Neural progenitor cell (in vitro differentiated cells): ENCODE data around the gene S1PR2. TPM values are rescaled to one million over a fixed set of nuclear protein-coding genes. Genes with fewer than 3 reads are reported as not detected.
A peak's percentile ranks its signal among the peaks of the same experiment; 100 is the strongest.

ENCODE experiments used
- DNase-seq: peaks from one replicate; pipeline ENCODE4 v3.0.0-alpha.2; 2016; ENCODE audit warnings: low spot score
- H2AFZ ChIP-seq: fragments of 200-600 bp; sonication (generic); replicated peaks from 2 replicates; pipeline ENCODE4 v1.6.1; 2016; ENCODE audit warnings: antibody characterized with exemption
- H3F3A ChIP-seq: fragments of 200-600 bp; sonication (generic); 2 replicates; pipeline ENCODE4 v1.6.1; 2016; ENCODE audit warnings: antibody characterized with exemption, low read depth
- H3K27ac ChIP-seq: fragments of 200-600 bp; sonication (generic); 2 replicates; pipeline ENCODE4 v1.5.1; 2016; ENCODE audit warnings: mild to moderate bottlenecking
- H3K27me3 ChIP-seq: fragments of 200-600 bp; sonication (generic); 2 replicates; pipeline ENCODE4 v1.6.1; 2016; ENCODE audit warnings: mild to moderate bottlenecking, moderate library complexity
- H3K36me3 ChIP-seq: fragments of 200-600 bp; sonication (generic); 2 replicates; pipeline ENCODE4 v1.5.1; 2016
- H3K4me1 ChIP-seq: fragments of 200-600 bp; sonication (generic); 2 replicates; pipeline ENCODE4 v1.6.1; 2016; ENCODE audit warnings: mixed run types
- H3K4me2 ChIP-seq: fragments of 200-600 bp; sonication (generic); 2 replicates; pipeline ENCODE4 v1.6.1; 2016
- H3K4me3 ChIP-seq: fragments of 200-600 bp; sonication (generic); 2 replicates; pipeline ENCODE4 v1.5.1; 2016
- H3K79me2 ChIP-seq: fragments of 200-600 bp; sonication (generic); 2 replicates; pipeline ENCODE4 v1.6.1; 2016; ENCODE audit warnings: low read depth
- H3K9ac ChIP-seq: fragments of 200-600 bp; sonication (generic); 2 replicates; pipeline ENCODE4 v1.6.1; 2016
- H3K9me3 ChIP-seq: fragments of 200-600 bp; sonication (generic); 2 replicates; pipeline ENCODE4 v1.5.1; 2016; ENCODE audit warnings: low read depth
- H4K20me1 ChIP-seq: fragments of 200-600 bp; sonication (generic); 2 replicates; pipeline ENCODE4 v1.6.1; 2016; ENCODE audit warnings: low read depth
- H3K27ac Mint-ChIP-seq: 3 replicates; pipeline ENCODE4 v1.8.0; 2021; ENCODE audit warnings: mixed read lengths
- H3K27me3 Mint-ChIP-seq: 2 replicates; pipeline ENCODE4 v1.8.0; 2022; ENCODE audit warnings: low read depth, mild to moderate bottlenecking, inconsistent platforms, moderate library complexity, mixed read lengths; ENCODE audit not compliant: insufficient read depth
- H3K36me3 Mint-ChIP-seq: 3 replicates; pipeline ENCODE4 v1.8.0; 2021; ENCODE audit warnings: mixed read lengths
- H3K4me1 Mint-ChIP-seq: 3 replicates; pipeline ENCODE4 v1.8.0; 2021; ENCODE audit warnings: mixed read lengths
- H3K4me3 Mint-ChIP-seq: 3 replicates; pipeline ENCODE4 v1.8.0; 2021; ENCODE audit warnings: mild to moderate bottlenecking, moderate library complexity, mixed read lengths
- H3K9me3 Mint-ChIP-seq: 3 replicates; pipeline ENCODE4 v1.8.0; 2020; ENCODE audit warnings: mixed read lengths
- EZH2 ChIP-seq: fragments of 200-600 bp; sonication (generic); IDR thresholded peaks from 2 replicates; pipeline ENCODE4 v1.6.1; 2017; ENCODE audit warnings: antibody characterized with exemption, mild to moderate bottlenecking, moderate library complexity
- EZH2phosphoT487 ChIP-seq: fragments of 200-600 bp; sonication (generic); IDR thresholded peaks from 2 replicates; pipeline ENCODE4 v1.6.1; 2017; ENCODE audit warnings: antibody characterized with exemption
- total RNA-seq: library from RNA; depleted of rRNA; stranded (reverse); fragments of >200 nt; gene quantifications from 2 replicates; pipeline ENCODE4 v1.2.3, GENCODE V29; 2015; ENCODE audit warnings: low replicate concordance
- TF ChIP-seq, protein P1 (sequence below): fragments of 200-600 bp; sonication (generic); IDR thresholded peaks from 2 replicates; pipeline ENCODE4 v1.5.1; 2017; ENCODE audit warnings: antibody characterized with exemption, mild to moderate bottlenecking

The S1PR2 gene
- total RNA-seq, 1 donor from 2014 or later, result 8.5 TPM

DNA sequence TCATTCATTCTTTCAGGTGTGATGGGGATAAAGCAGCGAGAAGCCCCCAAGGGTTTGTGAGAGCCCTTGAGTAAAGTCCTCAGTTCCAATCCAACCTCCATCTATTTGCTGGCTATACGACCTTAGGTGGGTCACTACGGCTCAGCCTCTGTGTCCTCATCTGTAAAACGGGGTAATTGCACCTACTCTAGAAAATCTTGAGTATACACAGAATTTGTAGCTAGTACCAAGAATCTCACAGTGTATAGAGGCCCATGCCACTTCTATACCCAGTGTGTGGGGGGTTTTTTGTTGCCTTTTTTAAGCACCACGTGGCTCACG is 36.0 kb downstream of the S1PR2 start:
- H3K36me3 ChIP-seq, result no peaks in the 10 kb centered on the region
- H3K27ac ChIP-seq, result no peak overlapping the region
- peak overlapping the region; percentile 2 for H2AFZ ChIP-seq
- peaks cover 3% of the 10 kb centered on the region for H3K4me1 ChIP-seq
- peak overlapping the region; percentile 67 for H3K4me3 ChIP-seq
- Mint-ChIP-seq H3K36me3 (no peaks in the 10 kb centered on the region), H3K9me3 (no peaks in the 10 kb centered on the region), H3K4me3 (peak overlapping the region; percentile 98), H3K27ac (no peak overlapping the region), H3K4me1 (peaks cover 11% of the 10 kb centered on the region), H3K27me3 (no peaks in the 10 kb centered on the region)
- no peaks in the 10 kb centered on the region for H3K9me3 ChIP-seq
- no peaks in the 10 kb centered on the region for H3K27me3 ChIP-seq
- H4K20me1 ChIP-seq, result peaks cover 27% of the 10 kb centered on the region
- peak overlapping the region; percentile 54 for H3K4me2 ChIP-seq
- peaks cover 45% of the 10 kb centered on the region for H3K79me2 ChIP-seq
- H3K9ac ChIP-seq, result no peak overlapping the region
- TF ChIP-seq EZH2phosphoT487 (no peak), EZH2 (no peak)
- TF ChIP-seq, protein P1, sequence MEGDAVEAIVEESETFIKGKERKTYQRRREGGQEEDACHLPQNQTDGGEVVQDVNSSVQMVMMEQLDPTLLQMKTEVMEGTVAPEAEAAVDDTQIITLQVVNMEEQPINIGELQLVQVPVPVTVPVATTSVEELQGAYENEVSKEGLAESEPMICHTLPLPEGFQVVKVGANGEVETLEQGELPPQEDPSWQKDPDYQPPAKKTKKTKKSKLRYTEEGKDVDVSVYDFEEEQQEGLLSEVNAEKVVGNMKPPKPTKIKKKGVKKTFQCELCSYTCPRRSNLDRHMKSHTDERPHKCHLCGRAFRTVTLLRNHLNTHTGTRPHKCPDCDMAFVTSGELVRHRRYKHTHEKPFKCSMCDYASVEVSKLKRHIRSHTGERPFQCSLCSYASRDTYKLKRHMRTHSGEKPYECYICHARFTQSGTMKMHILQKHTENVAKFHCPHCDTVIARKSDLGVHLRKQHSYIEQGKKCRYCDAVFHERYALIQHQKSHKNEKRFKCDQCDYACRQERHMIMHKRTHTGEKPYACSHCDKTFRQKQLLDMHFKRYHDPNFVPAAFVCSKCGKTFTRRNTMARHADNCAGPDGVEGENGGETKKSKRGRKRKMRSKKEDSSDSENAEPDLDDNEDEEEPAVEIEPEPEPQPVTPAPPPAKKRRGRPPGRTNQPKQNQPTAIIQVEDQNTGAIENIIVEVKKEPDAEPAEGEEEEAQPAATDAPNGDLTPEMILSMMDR, result no peak
- DNase-seq, result no peak
- H3F3A ChIP-seq, result peaks cover 2% of the 10 kb centered on the region

DNA sequence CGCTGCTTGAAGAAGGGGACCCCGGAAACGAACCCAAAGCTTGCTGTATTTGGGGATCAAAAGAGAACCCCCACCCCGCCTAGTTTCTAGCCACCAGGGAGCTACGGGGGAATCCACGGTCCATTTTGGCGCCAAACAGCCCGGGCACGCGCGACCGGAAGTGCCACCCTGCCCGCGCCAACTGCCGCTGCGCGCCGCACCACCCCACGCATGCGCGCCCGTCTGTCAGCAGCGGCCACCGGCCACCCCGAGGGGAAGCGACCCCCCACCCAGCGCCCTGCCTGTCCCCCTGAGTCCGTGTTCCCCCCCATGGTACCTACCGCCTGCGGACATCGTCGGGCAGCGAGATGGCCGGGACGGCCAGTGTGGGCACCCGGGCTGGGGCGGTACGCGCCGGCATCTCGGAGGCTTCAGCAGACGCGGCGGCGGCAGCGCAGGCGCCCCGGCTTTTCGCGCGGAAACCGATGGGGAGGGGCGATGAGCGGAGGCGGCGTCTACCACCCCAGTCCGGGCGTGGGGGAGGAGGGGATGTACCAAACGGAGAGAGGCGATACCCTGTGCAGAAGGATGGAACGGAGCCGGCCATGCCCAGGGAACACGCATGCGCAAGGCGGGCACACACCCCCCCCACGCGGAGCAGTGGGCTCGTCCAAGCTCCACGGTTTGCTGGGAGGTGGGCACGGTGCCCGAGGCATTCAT is 36.5 kb downstream of the S1PR2 start, which contains the start of gene DNMT1:
Gene DNMT1 (minus strand): TSS at position 454 of the 699 bp plus-strand sequence. CDS start 54 bp downstream, at position 400.
- Histone ChIP-seq H3K9me3 (no peaks in the 10 kb centered on the region), H3K9ac (peak within 1 kb of the TSS; percentile 53), H4K20me1 (peaks cover 32% of the 10 kb centered on the region), H3K4me3 (peak within 1 kb of the TSS; percentile 67), H2AFZ (peak within 1 kb of the TSS; percentile 79), H3K79me2 (peaks cover 50% of the 10 kb centered on the region), H3K27ac (no peak within 1 kb of the TSS), H3F3A (peaks cover 7% of the 10 kb centered on the region), H3K27me3 (no peaks in the 10 kb centered on the region), H3K36me3 (no peaks in the 10 kb centered on the region), H3K4me2 (peak within 1 kb of the TSS; percentile 85), H3K4me1 (peaks cover 3% of the 10 kb centered on the region)
- TF ChIP-seq EZH2phosphoT487, result no peak
- TF ChIP-seq EZH2, result no peak
- TF ChIP-seq, protein P1, result no peak
- peak; percentile 96 for DNase-seq
- Mint-ChIP-seq H3K9me3 (no peaks in the 10 kb centered on the region), H3K4me1 (peaks cover 11% of the 10 kb centered on the region), H3K4me3 (peak within 1 kb of the TSS; percentile 98), H3K27ac (peak within 1 kb of the TSS; percentile 96), H3K36me3 (peaks cover 5% of the 10 kb centered on the region), H3K27me3 (no peaks in the 10 kb centered on the region)

DNA sequence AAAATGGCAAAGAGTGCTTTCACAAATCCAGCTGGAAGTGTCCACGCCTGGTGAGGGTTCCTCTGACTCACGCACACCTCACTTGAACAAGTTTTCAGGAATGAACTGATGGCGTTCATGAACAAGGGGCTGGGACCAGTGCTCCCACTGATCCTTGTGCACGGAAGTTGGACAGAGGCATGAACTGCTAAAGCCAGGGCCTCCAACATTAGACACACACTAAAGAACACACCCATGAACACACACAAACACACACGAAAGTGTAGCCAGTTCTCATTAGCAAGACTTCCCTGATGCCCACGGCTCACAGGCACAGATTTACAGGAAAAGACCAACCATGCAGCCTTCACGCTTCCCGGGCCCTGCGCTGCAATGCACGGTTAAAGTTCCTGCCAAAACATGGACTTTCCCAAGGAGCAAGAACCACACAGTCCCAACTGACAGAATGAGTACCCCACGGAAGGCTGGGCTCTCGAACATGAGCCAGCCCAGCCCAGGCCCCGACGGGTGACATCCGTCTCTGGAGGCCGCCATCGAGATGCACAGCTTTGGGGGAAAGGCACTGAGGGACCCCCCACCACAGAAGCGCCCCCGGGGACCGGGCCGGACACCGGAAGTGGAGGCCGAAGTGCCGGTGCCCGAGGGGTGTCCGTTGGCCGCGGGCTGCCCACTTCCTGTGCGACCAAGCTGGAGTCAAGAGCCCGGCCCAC is 37.2 kb downstream of the S1PR2 start:
- peak overlapping the region; percentile 53 for H3K9ac ChIP-seq
- no peaks in the 10 kb centered on the region for H3K36me3 ChIP-seq
- H2AFZ ChIP-seq, result peak overlapping the region; percentile 79
- H3K27me3 Mint-ChIP-seq, result no peaks in the 10 kb centered on the region
- TF ChIP-seq EZH2 (no peak), EZH2phosphoT487 (no peak)
- TF ChIP-seq, protein P1, result no peak
- peak overlapping the region; percentile 85 for H3K4me2 ChIP-seq
- H3K27ac Mint-ChIP-seq, result peak overlapping the region; percentile 96
- H3F3A ChIP-seq, result peaks cover 7% of the 10 kb centered on the region
- peaks cover 5% of the 10 kb centered on the region for H3K36me3 Mint-ChIP-seq
- peak overlapping the region; percentile 67 for H3K4me3 ChIP-seq
- H3K9me3 ChIP-seq, result no peaks in the 10 kb centered on the region
- no peaks in the 10 kb centered on the region for H3K9me3 Mint-ChIP-seq
- H4K20me1 ChIP-seq, result peaks cover 39% of the 10 kb centered on the region
- peaks cover 11% of the 10 kb centered on the region for H3K4me1 Mint-ChIP-seq
- no peaks in the 10 kb centered on the region for H3K27me3 ChIP-seq
- peaks cover 3% of the 10 kb centered on the region for H3K4me1 ChIP-seq
- peak overlapping the region; percentile 98 for H3K4me3 Mint-ChIP-seq
- DNase-seq, result no peak
- no peak overlapping the region for H3K27ac ChIP-seq
- peaks cover 57% of the 10 kb centered on the region for H3K79me2 ChIP-seq
